Measurements from ENCODE around the gene LGR5.

GRCh38 chr12:71621938-71622337 lies 182.3 kb downstream of the LGR5 start:
- TF ChIP-seq CTCF (IDR thresholded peaks at IDR 0.05; ENCODE audit: insufficient read depth, low read length, poor library complexity, severe bottlenecking) (no peak), EZH2phosphoT487 (conservative IDR thresholded peaks at IDR 0.05; ENCODE audit: low read length) (no peak)

All from SU-DHL-6 (cell line).